Large intestine (tissue), 3 donors: ENCODE results near the gene ATP8A2. TPM values are rescaled to one million over a fixed set of nuclear protein-coding genes. Genes with fewer than 3 reads are reported as not detected.

Experiments used
- DNase-seq, 2 donors: peaks; one replicate each; pipeline versions ENCODE4 v3.0.0 to v3.0.0-alpha.2; 2013
- H3K27ac ChIP-seq: one replicate; pipeline ENCODE4 v1.5.1; 2013; ENCODE audit warnings: low read length
- H3K27me3 ChIP-seq: 2 replicates; pipeline ENCODE4 v1.6.1; 2013; ENCODE audit warnings: low read length; ENCODE audit not compliant: control insufficient read depth, insufficient read depth
- H3K36me3 ChIP-seq: 2 replicates; pipeline ENCODE4 v1.6.1; 2013; ENCODE audit warnings: low read length; ENCODE audit not compliant: control insufficient read depth, insufficient read depth
- H3K4me1 ChIP-seq: one replicate; pipeline ENCODE4 v1.6.1; 2013; ENCODE audit warnings: low read length; ENCODE audit not compliant: control insufficient read depth, insufficient read depth
- H3K4me3 ChIP-seq: one replicate; pipeline ENCODE4 v1.5.1; 2013; ENCODE audit warnings: low read length
- H3K9me3 ChIP-seq: one replicate; pipeline ENCODE4 v1.6.1; 2013; ENCODE audit warnings: mild to moderate bottlenecking, low read depth, low read length, moderate library complexity; ENCODE audit not compliant: control insufficient read depth
- WGBS: methylation state at CpG from one replicate; pipeline ENCODE4 v1.1.5; 2013; ENCODE audit warnings: low lambda C conversion rate; ENCODE audit not compliant: insufficient coverage; 5-methylcytosine and 5-hydroxymethylcytosine counted together
- polyA plus RNA-seq: library from polyadenylated mRNA; unstranded; fragments of 120-200 nt; gene quantifications from one replicate; pipeline ENCODE4 v1.2.1, GENCODE V29; 2013

Gene ATP8A2
- polyA plus RNA-seq, 1 donor: 2.3 TPM

DNA sequence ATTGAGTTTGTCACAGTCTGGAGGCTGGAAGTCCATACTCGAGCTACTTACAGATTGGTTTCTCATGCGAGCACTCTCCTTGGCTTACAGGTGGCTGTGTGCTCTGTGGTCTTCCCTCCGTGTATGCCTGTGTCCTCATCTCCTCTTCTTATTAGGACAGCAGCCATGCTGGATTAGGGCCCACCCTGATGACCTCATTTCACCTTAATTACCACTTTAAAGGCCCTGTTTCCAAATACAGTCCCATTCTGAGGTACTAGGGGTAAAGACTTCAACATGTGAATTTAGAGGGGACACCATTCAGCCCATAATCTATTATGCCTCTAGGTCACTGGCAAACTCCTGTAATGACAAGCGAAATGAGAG, 639.4 kb downstream of the ATP8A2 start:
- H3K27ac ChIP-seq: no peak overlapping the region
- peaks cover 8% of the 10 kb centered on the region for H3K27me3 ChIP-seq
- no peaks in the 10 kb centered on the region for H3K9me3 ChIP-seq
- no peak for DNase-seq
- no peaks in the 10 kb centered on the region for H3K36me3 ChIP-seq
- H3K4me1 ChIP-seq: no peaks in the 10 kb centered on the region
- H3K4me3 ChIP-seq: no peak overlapping the region
- no CpG with 5 or more reads among the region's 4 CpGs for WGBS

DNA sequence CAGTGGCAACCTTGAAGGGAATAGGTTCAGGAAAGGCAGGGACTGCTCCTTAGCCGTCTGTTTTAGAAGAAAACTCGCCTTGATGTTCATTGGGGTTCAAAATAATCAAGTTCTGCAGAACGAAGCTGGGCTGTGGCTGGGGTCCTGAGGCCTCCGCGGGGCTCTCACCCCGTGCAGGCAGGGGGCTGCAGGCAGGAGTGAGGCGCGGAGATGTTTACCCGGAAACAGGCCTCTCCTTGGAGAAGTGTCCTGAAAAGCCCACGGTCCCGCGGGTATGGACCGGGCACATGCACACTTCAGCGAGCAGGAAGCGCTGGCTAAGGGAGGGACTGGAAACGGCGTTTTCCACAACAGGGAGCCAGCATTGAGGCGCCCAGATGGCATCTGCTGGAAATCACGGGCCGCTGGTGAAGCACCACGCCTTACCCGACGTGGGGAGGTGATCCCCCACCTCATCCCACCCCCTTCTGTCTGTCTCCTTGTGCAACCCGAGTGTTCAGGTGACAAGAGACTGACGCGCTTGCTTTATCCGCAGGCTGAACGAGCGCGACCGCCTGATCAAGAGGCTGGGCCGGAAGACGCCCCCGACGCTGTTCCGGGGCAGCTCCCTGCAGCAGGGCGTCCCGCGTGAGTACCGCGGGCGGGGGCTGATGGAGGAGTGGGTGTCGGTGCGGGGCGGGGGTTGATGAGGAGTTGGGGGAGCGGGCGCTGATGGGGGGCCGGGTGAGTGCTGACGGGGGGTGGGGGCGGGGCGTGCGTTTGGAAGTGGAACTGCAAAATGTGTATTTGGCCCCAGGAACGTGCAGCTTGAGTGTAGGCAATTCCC, 640.4 kb downstream of the ATP8A2 start:
- Histone ChIP-seq H3K36me3 (no peaks in the 10 kb centered on the region), H3K4me1 (no peaks in the 10 kb centered on the region), H3K27me3 (peaks cover 8% of the 10 kb centered on the region), H3K9me3 (no peaks in the 10 kb centered on the region), H3K4me3 (peak overlapping the region; percentile 45), H3K27ac (no peak overlapping the region)
- no CpG with 5 or more reads among the region's 53 CpGs for WGBS
- DNase-seq: peak; percentile 29 to 56

DNA sequence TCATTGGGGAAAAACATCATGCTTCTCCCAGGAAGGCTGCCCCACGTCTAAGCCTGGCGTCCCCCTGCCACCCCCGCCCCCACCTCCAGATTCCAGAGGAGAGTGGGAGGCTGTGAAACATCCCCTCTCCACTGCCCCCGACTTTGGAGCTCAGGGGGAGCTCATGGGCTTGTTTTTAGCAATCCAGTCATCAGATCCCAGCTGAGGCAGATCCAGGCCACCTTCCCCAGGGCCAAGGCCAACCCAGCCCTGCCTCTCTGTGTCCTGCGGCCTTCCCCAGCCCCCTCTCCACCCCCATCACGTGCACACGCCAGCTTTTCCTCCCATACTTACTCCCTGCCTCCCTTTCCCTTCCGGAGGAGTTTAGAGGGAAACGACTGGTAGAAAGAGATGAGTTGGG, 641.2 kb downstream of the ATP8A2 start:
- peak overlapping the region; percentile 45 for H3K4me3 ChIP-seq

GRCh38 chr13:26015271-26016125, 643.7 kb downstream of the ATP8A2 start:
- no peaks in the 10 kb centered on the region for H3K4me1 ChIP-seq
- no peak overlapping the region for H3K4me3 ChIP-seq
- peaks cover 8% of the 10 kb centered on the region for H3K27me3 ChIP-seq
- no peak for DNase-seq
- H3K27ac ChIP-seq: no peak overlapping the region
- no peaks in the 10 kb centered on the region for H3K36me3 ChIP-seq
- no CpG with 5 or more reads among the region's 10 CpGs for WGBS
- no peaks in the 10 kb centered on the region for H3K9me3 ChIP-seq

More for the DNA sequence above, 641.2 kb downstream of the ATP8A2 start:
- Histone ChIP-seq H3K4me1 (no peaks in the 10 kb centered on the region), H3K36me3 (no peaks in the 10 kb centered on the region), H3K27ac (no peak overlapping the region), H3K9me3 (no peaks in the 10 kb centered on the region), H3K27me3 (peaks cover 8% of the 10 kb centered on the region)
- no CpG with 5 or more reads among the region's 9 CpGs for WGBS
- DNase-seq: no peak

DNA sequence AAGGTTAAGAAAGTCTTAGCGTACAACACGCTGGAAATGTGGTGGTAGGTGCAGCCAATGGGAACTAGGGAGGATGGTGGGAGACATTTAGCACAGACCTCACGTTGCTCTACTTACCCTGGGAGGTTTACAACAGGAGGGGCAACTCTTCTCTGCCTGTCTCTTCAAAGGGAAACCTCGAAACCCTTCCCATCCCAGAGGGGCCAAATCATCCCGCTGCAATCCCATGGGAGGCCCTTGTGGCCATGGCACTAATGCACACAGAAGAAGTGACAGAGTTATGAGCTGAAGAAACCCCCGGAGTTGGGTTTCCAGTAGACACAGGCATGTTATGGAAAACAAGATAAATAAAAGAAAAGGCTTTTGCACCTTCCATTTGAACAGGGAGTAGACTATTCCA, 644.4 kb downstream of the ATP8A2 start:
- no peaks in the 10 kb centered on the region for H3K36me3 ChIP-seq
- no peak overlapping the region for H3K4me3 ChIP-seq
- H3K9me3 ChIP-seq: no peaks in the 10 kb centered on the region
- H3K27me3 ChIP-seq: peaks cover 8% of the 10 kb centered on the region
- no peaks in the 10 kb centered on the region for H3K4me1 ChIP-seq
- 100% methylated on average over 1 of the region's 6 CpGs for WGBS
- H3K27ac ChIP-seq: no peak overlapping the region
- DNase-seq: no peak

DNA sequence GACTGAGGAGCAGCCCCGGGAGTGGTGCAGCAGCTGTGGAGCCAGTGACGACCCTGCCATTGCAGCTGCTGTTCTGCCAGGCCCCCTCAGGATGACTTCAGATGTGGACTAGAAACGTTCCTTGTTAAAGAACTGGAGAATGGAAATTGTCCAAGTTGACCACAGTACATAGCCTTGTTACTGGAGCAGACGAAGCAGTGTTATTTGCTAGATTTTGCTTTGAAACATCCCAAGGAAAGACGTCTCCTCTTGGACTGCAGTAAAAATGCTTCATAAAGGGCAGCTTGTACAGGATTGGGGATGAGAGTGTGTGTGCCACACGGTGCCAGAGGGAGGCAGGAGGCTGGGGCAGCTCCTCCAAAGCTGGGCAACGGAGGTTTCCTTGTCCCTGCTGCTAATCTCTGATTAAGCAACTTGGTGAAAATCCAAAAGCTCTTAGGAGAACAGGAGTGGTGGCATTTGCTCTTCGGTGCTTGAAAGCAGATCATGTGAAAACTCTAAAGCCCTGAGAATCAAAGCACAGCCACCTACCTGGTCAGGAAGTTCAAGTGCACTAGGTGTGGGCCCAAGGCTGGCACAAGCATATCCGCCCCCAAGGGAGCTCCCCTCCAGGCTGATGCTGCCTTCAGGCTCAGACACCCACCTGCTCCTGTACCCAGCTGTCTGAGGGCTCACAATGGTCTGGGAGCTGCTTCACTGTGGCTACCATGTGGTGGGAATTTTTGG, 645.6 kb downstream of the ATP8A2 start:
- H3K27ac ChIP-seq: no peak overlapping the region

GRCh38 chr13:26017932-26018665, 646.3 kb downstream of the ATP8A2 start:
- peaks cover under 1% of the 10 kb centered on the region for H3K27me3 ChIP-seq
- 70% methylated on average over 3 of the region's 6 CpGs for WGBS
- H3K4me1 ChIP-seq: no peaks in the 10 kb centered on the region
- H3K27ac ChIP-seq: no peak overlapping the region
- no peak overlapping the region for H3K4me3 ChIP-seq
- no peak for DNase-seq
- H3K36me3 ChIP-seq: no peaks in the 10 kb centered on the region
- H3K9me3 ChIP-seq: no peaks in the 10 kb centered on the region

More for the DNA sequence above, 645.6 kb downstream of the ATP8A2 start:
- Histone ChIP-seq H3K4me1 (no peaks in the 10 kb centered on the region), H3K36me3 (no peaks in the 10 kb centered on the region), H3K27me3 (peaks cover 3% of the 10 kb centered on the region), H3K9me3 (no peaks in the 10 kb centered on the region), H3K4me3 (no peak overlapping the region)
- DNase-seq: no peak
- WGBS: no CpG with 5 or more reads among the region's 9 CpGs

DNA sequence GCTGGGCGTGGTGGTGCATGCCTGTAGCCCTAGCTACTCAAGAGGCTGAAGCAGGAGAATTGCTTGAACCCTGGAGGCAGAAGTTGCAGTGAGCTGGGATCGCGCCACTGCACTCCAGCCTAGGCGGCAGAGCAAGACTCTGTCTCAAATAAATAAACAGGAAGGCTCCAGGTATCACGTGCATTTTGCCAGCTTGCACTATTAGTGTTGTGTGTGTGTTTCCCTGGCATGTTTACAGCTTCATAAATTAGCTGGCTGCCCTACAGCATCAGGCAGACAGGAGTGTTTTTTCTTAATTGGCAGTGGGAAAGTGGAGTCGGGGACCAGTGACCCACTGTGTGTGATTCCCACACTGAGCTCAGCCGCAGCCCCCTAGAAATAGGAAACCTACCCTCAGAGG, 647.5 kb downstream of the ATP8A2 start:
- no peaks in the 10 kb centered on the region for H3K36me3 ChIP-seq
- 67% methylated on average over 1 of the region's 7 CpGs for WGBS
- no peaks in the 10 kb centered on the region for H3K4me1 ChIP-seq
- no peaks in the 10 kb centered on the region for H3K9me3 ChIP-seq
- H3K27ac ChIP-seq: no peak overlapping the region
- no peak for DNase-seq
- H3K4me3 ChIP-seq: no peak overlapping the region
- H3K27me3 ChIP-seq: no peaks in the 10 kb centered on the region

DNA sequence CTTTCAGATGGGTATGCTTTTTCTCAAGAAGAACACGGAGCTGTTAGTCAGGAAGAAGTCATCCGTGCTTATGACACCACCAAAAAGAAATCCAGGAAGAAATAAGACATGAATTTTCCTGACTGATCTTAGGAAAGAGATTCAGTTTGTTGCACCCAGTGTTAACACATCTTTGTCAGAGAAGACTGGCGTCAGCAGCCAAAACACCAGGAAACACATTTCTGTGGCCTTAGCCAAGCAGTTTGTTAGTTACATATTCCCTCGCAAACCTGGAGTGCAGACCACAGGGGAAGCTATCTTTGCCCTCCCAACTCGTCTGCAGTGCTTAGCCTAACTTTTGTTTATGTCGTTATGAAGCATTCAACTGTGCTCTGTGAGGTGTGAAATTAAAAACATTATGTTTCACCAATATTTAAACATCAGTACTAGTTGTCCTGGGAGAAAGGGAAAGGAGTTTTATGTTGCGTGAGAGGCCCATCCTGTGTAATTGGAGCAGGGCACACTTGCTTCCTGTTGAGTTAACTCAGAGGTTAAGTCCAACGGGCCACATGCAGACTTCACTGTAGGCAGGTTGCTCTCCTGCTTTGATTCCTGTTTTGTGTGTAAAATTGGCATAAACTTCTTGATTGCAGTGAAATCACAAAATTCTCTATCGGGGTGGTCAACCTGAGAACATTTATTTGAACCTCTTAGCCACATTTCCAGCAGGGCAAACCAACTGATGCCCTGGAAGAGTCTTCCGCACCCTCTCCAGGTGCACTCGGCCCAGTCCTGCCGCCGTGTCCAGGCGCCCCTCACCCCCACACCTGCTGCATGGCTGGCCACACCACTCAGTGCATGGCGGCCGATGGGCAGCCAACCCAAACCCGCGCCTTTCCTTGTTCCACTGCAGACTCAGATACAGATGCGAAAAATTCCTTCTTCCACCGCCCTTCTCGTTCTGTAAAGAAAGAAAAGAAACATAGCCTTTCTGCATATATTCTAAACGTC, 648.4 kb downstream of the ATP8A2 start:
- Histone ChIP-seq H3K36me3 (no peaks in the 10 kb centered on the region), H3K27me3 (no peaks in the 10 kb centered on the region), H3K4me1 (no peaks in the 10 kb centered on the region), H3K27ac (no peak overlapping the region), H3K4me3 (no peak overlapping the region), H3K9me3 (no peaks in the 10 kb centered on the region)
- DNase-seq: no peak
- WGBS: 100% methylated on average over 1 of the region's 22 CpGs
